Central memory CD8-positive, alpha-beta T cell (primary cell): Measurements from ENCODE around the gene DSC2.

ENCODE experiments used
- ATAC-seq: fragments of 150-1000 bp; cut with Tn5 transposase; replicated peaks from 2 replicates; pipeline ENCODE4 v1.10.0; 2022; ENCODE audit warnings: mild to moderate bottlenecking, moderate FRiP score, moderate number of reproducible peaks; ENCODE audit not compliant: poor library complexity, severe bottlenecking; ENCODE audit errors: extremely low read depth
- DNase-seq, 2 donors: peaks; one replicate each; pipeline ENCODE4 v3.0.0; 2021; ENCODE audit warnings: low spot score in 2 of 2
- H3K27ac Mint-ChIP-seq: one replicate; pipeline ENCODE4 v1.8.0; 2022; ENCODE audit warnings: low read depth, mild to moderate bottlenecking, moderate library complexity, mixed read lengths
- H3K27me3 Mint-ChIP-seq: one replicate; pipeline ENCODE4 v1.8.0; 2022; ENCODE audit warnings: mixed read lengths
- H3K36me3 Mint-ChIP-seq: one replicate; pipeline ENCODE4 v1.8.0; 2022; ENCODE audit warnings: mild to moderate bottlenecking, moderate library complexity, mixed read lengths; ENCODE audit not compliant: insufficient read depth
- H3K4me1 Mint-ChIP-seq: one replicate; pipeline ENCODE4 v1.8.0; 2022; ENCODE audit warnings: mixed read lengths
- H3K4me3 Mint-ChIP-seq: one replicate; pipeline ENCODE4 v1.8.0; 2022; ENCODE audit warnings: mild to moderate bottlenecking, moderate library complexity, mixed read lengths
- H3K9me3 Mint-ChIP-seq: one replicate; pipeline ENCODE4 v1.8.0; 2022; ENCODE audit warnings: mixed read lengths

The DSC2 gene

DNA sequence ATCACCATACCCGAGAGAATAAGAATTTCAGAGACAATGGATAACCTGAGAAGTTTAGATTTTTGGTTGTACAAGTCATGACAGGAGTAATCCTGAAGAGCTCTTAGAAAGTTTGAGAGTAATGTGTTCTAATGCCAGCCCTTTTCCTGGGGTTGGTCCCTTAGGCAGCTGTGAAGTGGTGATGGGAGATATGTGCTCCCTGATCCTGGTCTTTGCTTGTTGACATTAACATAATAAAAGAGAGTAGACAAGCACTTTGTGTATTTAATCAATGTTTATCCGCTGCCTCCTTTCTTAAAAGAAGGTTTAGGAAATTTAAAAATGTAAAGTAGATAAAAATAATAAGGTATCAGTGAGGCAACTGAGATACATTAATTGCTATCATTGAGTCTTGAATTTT lies 45.9 kb downstream of the DSC2 start:
- Mint-ChIP-seq H3K4me3 (no peak overlapping the region), H3K9me3 (peaks cover 39% of the 10 kb centered on the region), H3K36me3 (no peaks in the 10 kb centered on the region), H3K4me1 (no peaks in the 10 kb centered on the region), H3K27me3 (no peaks in the 10 kb centered on the region), H3K27ac (no peak overlapping the region)
- ATAC-seq (no peak), DNase-seq (no peak)

DNA sequence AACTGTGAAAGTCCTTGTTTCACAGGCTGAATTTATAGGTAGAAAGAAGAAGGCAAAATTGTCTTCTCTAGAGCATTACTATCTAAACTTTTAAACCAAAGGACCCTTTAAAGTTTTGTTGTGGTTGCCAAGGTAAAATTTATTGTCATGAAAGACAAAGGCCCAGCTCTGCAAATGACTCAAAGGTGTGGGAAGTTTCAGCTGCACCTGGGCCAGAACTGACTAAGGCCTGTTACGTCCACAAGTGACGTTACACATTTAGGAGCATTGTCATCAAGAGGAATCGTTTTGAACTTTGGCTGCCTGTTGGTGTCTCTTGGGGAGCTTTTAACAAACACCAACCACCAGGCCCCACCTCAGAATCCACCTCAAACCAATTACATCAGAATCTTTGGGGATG lies 51.6 kb downstream of the DSC2 start:
- Mint-ChIP-seq H3K4me3 (no peak overlapping the region), H3K27me3 (no peaks in the 10 kb centered on the region), H3K4me1 (no peaks in the 10 kb centered on the region), H3K9me3 (peaks cover 40% of the 10 kb centered on the region), H3K36me3 (no peaks in the 10 kb centered on the region), H3K27ac (no peak overlapping the region)
- ATAC-seq (no peak), DNase-seq (no peak)

DNA sequence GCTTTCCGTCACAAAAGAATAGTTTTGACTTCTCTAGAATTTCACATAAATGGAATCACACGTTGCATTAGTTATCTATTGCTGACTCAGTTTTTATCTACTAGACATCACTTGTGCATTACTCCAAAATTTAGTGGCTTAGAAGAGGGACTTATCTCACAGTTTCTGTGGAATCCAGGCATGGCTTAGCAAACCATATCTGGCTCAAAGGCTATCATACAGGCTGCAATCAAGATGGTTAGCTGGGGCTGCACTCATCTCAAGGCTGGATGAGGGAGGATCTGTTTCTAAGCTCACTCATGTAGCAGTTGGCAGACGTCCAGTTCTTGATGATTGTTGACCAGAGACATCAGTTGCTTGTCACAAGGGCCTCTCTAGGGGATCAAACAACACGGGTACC lies 53.0 kb downstream of the DSC2 start:
- Mint-ChIP-seq H3K4me1 (no peaks in the 10 kb centered on the region), H3K27ac (no peak overlapping the region), H3K27me3 (no peaks in the 10 kb centered on the region), H3K4me3 (no peak overlapping the region), H3K36me3 (peaks cover 1% of the 10 kb centered on the region), H3K9me3 (peaks cover 32% of the 10 kb centered on the region)
- ATAC-seq, result no peak
- DNase-seq, result no peak

DNA sequence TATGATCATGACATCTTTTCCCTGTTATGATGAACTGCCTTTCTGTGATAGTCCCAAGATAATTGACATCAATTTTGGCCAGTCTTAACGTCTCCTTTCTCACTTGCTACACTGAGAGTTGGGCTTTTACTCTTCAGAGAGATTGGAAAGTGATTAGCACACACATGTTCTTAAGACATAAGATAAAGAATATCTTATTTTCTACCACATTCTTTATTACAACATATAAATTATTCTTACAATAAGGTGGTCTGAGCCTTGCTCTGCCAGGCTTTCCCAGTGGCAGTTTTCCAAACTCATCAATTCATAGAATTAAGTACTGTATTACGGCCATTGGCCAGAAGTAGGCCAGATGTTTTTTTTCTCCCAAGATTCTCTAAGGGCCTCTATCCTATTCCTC lies 54.0 kb downstream of the DSC2 start:
- DNase-seq (no peak), ATAC-seq (no peak)
- peaks cover 31% of the 10 kb centered on the region for H3K9me3 Mint-ChIP-seq
- H3K4me3 Mint-ChIP-seq, result no peak overlapping the region
- no peaks in the 10 kb centered on the region for H3K4me1 Mint-ChIP-seq
- peaks cover 2% of the 10 kb centered on the region for H3K36me3 Mint-ChIP-seq
- no peaks in the 10 kb centered on the region for H3K27me3 Mint-ChIP-seq
- H3K27ac Mint-ChIP-seq, result no peak overlapping the region

DNA sequence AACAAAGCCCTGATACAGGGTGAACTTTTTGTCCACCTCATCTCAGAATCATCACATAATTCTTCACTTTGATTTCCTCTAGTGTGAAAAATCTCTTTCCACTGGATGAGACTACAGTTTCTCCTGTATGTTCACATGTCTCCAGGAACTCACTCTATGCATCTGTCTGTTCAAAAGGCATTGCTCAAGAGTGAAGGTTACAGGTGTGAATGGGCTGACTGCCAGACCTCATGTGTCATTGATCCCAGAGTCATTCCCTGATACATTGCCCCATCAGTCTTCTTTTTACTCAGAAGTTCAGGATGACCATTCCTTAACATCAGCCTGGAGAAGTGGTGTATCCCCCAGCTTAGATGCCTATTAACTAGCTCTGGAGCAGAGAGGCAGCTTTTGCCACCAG lies 55.3 kb downstream of the DSC2 start:
- Mint-ChIP-seq H3K4me1 (no peaks in the 10 kb centered on the region), H3K9me3 (peaks cover 18% of the 10 kb centered on the region)

DNA sequence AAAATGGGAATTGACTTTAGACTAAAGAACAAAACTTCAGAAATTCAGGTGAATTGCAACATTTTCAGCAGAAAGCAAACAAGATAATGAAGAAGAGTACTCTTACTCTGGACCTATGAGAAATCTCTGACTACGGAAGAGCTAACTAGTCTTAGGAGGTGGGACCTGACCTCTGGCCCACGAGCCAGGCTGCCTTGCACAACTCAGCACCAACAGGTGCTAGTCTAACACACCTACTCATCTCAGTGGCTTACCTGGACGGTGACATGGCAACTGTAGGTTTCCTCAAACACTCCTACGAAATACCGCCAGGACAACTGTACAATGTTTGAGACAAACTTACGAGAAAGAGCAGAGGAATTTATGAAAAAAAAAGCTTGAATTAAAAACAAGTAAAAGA lies 56.6 kb downstream of the DSC2 start:
- Mint-ChIP-seq H3K27me3 (peaks cover 17% of the 10 kb centered on the region), H3K4me3 (no peak overlapping the region), H3K27ac (no peak overlapping the region), H3K9me3 (peaks cover 12% of the 10 kb centered on the region), H3K4me1 (no peaks in the 10 kb centered on the region), H3K36me3 (peaks cover 4% of the 10 kb centered on the region)
- DNase-seq (no peak), ATAC-seq (no peak)

More for the DNA sequence above, 55.3 kb downstream of the DSC2 start:
- ATAC-seq (no peak), DNase-seq (no peak)
- Mint-ChIP-seq H3K27me3 (peaks cover 4% of the 10 kb centered on the region), H3K27ac (no peak overlapping the region), H3K36me3 (peaks cover 2% of the 10 kb centered on the region), H3K4me3 (no peak overlapping the region)

DNA sequence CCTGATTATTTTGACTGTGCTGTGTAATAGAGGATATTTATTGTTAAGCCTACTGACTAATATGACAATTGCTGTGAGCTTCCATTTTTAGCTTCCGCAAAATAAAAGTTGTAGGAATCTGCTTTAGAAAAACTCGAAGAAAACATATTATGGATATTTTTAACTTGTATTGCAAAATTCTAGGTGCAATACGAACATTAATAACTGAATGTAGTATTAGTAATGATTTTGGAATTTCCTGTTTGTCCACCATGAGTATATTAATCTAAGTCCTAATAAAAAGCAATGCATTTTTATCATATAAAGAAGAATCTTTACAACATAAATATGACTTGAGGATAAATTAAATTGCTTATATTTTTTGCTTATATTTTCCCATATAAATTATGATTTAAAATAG lies 57.3 kb downstream of the DSC2 start:
- DNase-seq (no peak), ATAC-seq (no peak)
- Mint-ChIP-seq H3K27ac (no peak overlapping the region), H3K36me3 (peaks cover 4% of the 10 kb centered on the region), H3K4me3 (no peak overlapping the region), H3K4me1 (no peaks in the 10 kb centered on the region), H3K9me3 (peaks cover 12% of the 10 kb centered on the region), H3K27me3 (peaks cover 18% of the 10 kb centered on the region)

DNA sequence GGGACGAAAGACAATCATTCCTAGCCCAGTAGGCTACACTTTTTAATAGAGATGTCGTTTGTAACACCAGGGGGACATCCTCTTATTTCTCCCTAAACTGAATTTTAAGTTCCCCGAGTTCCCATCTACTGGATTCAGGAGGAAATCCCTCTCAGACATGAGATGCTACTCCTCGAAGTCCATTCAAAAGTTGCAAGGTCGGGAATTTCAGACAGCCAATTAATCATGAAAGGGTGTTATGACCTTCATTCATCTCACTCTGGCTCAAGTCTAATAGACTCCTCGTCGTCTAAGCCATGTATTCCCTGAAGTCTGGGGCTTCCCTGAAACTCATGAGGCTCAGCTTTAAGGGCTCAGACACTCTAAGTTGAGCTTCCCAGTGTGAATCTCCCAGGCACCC lies 58.5 kb downstream of the DSC2 start:
- Mint-ChIP-seq H3K4me1 (no peaks in the 10 kb centered on the region), H3K36me3 (peaks cover 4% of the 10 kb centered on the region), H3K27me3 (peaks cover 18% of the 10 kb centered on the region), H3K4me3 (no peak overlapping the region), H3K27ac (no peak overlapping the region), H3K9me3 (peaks cover 12% of the 10 kb centered on the region)
- ATAC-seq (no peak), DNase-seq (no peak)

DNA sequence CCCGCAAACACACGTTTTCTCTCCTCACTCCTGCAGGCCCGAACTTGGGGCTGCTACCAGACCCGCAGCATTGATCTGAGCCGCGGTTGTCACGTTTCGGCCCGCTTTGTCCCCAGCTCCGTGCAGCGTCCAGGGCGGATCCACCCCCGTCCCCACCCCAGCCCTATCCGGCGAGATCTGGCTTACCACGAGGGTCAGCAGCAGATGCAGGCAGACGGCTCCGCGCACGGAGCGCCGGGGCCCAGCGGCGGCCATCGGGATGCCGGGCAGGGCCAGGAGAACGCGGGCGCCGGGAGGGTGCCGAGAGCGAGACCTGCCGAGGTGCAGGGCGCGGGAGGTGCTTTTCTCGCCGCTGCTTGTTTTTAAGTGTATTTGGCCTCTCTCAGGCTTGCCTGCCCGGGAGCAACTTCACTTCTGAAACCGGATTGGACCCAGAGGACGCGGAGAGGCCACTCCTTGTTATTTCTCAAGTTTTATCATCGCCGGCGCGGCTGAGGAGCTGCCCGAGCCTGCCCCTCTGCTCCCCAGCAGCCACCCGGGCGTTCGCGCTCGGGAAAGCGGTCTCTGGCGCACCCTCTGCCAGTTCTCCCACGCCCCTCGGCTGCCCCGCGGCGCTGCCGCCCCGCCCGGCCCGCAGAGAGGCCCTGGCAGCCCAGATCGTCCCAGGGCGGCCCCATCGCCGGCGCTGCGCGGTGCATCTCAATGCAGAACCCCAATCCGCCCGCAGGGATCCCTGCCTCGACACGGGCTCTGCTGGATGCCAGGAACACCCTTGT lies 59.6 kb downstream of the DSC2 start, which contains the start of gene DSC3:
Gene DSC3 (minus strand): TSS at position 337 of the 776 bp plus-strand sequence. CDS start 82 bp downstream, at position 255.
- H3K4me3 Mint-ChIP-seq, result no peak within 1 kb of the TSS
- no peak within 1 kb of the TSS for H3K27ac Mint-ChIP-seq
- DNase-seq (no peak), ATAC-seq (no peak)
- H3K9me3 Mint-ChIP-seq, result peaks cover 12% of the 10 kb centered on the region
- peaks cover 4% of the 10 kb centered on the region for H3K36me3 Mint-ChIP-seq
- no peaks in the 10 kb centered on the region for H3K4me1 Mint-ChIP-seq
- H3K27me3 Mint-ChIP-seq, result peaks cover 18% of the 10 kb centered on the region

DNA sequence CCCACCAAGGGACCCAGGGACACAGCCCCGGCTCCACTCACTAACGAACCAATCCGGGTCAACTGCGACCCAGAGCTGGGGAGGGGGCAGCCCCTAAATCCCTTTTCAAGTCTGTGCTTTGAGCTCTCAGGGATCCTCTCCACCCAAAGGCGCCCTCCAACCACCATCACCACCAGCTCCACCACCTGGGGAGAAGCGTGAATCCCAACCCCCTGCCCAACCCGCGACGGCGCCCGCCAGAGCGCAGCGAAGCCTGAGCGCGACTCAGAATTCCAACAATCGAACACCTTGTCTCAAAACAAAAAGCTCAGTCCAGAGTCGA lies 60.2 kb downstream of the DSC2 start:
- no peak overlapping the region for H3K27ac Mint-ChIP-seq
- DNase-seq (no peak), ATAC-seq (no peak)
- no peak overlapping the region for H3K4me3 Mint-ChIP-seq
- no peaks in the 10 kb centered on the region for H3K4me1 Mint-ChIP-seq
- H3K9me3 Mint-ChIP-seq, result peaks cover 12% of the 10 kb centered on the region
- peaks cover 18% of the 10 kb centered on the region for H3K27me3 Mint-ChIP-seq
- H3K36me3 Mint-ChIP-seq, result peaks cover 4% of the 10 kb centered on the region

DNA sequence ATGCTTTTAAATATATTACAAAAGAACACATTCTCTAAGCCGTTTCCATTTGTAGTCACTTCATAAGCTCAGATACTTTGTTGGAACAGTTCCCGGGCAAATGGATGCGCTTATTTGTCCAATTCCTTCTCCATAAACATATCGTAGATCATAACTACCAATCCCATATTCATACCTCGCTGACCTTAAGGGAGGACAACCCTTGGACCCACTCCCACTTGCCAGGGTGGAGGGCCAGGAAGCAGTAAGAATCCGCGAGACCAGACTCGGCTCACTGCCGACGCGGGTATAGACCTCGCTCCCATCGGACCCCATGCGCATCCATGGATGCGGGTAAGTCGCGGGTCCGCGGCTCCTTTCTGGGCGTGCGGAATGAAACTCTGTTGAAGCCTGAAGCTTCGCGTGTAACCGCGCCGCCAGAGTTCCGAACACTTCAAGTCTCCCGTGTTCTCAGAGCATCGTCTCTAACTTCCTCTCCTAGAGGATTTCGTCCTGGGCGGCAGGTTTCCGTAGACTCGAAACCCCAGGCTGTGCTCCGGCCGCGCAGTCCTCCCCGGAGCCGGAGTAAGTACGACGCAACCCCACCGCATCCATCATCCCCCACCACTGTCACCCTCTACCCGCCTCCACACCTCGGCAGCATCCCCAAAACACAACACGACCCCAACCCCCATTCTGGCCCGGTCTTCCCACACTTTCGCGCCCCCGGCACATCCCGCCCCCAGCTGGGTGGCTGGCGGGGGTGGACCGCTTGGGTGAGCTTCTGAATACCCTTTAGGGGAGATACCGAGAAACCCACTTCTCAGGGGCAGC lies 60.7 kb downstream of the DSC2 start:
- DNase-seq (no peak), ATAC-seq (no peak)
- Mint-ChIP-seq H3K27ac (no peak overlapping the region), H3K4me3 (no peak overlapping the region), H3K36me3 (peaks cover 4% of the 10 kb centered on the region), H3K4me1 (no peaks in the 10 kb centered on the region), H3K9me3 (peaks cover 9% of the 10 kb centered on the region), H3K27me3 (peaks cover 18% of the 10 kb centered on the region)

DNA sequence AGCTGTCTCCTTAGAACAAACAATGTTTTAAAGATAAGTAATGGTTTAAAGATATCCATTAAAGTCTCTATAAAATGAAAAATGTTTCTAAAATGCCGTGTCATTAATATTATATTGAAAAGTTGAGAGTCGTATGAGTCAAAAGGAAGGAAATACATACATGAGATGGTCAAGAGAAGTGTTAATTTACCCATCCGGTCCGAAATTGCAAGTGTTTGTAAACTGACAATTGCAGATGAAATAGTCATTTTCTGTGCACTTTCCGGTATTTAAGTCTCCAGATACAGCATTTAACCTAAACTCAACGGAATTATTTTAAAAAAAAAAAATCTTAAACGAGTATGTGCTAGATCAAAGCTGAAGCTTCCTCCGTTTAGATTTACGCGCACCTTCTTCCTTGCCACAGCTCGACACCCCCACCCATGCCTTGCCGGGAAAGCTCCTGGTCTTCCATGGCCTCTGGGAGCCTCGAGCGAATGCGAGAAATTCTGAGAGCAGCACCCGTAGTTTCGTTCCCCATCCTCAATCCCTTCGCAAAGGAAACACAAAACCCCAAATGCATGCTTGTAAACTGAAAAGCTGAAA lies 61.4 kb downstream of the DSC2 start:
- Mint-ChIP-seq H3K4me3 (no peak overlapping the region), H3K27ac (no peak overlapping the region), H3K36me3 (peaks cover 4% of the 10 kb centered on the region), H3K4me1 (no peaks in the 10 kb centered on the region), H3K27me3 (peaks cover 18% of the 10 kb centered on the region), H3K9me3 (peaks cover 5% of the 10 kb centered on the region)
- no peak for ATAC-seq
- DNase-seq, result no peak

DNA sequence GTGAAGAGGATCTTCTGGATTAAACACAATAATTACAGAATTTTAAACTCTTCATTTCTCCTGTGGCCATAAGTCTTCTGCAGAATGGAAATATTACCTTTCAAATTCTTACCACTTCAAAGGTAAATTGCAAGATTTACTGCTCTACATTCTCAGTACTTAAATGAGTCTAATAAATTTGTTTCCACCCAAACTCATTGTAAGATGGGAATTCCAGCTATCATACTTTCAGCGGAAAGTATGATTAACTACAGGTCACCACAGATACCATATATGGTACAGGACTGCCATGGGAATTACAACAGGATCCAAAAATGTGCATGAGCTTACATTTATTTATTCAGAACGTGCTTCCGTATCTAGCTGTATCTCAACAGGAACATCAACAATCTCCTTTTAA lies 62.8 kb downstream of the DSC2 start:
- ATAC-seq, result no peak
- no peak for DNase-seq
- no peak overlapping the region for H3K27ac Mint-ChIP-seq
- no peaks in the 10 kb centered on the region for H3K4me1 Mint-ChIP-seq
- H3K9me3 Mint-ChIP-seq, result no peaks in the 10 kb centered on the region
- no peak overlapping the region for H3K4me3 Mint-ChIP-seq
- H3K27me3 Mint-ChIP-seq, result peaks cover 18% of the 10 kb centered on the region
- H3K36me3 Mint-ChIP-seq, result peaks cover 4% of the 10 kb centered on the region
